ENCODE results near the gene SCIMP. TPM values are rescaled to one million over a fixed set of nuclear protein-coding genes. Genes with fewer than 3 reads are reported as not detected.

SCIMP gene
- total and polyA plus RNA-seq, 2 donors (not counting 1 experiment from before 2014, with no cell fraction given), result 87.4 to 98.5 TPM

DNA sequence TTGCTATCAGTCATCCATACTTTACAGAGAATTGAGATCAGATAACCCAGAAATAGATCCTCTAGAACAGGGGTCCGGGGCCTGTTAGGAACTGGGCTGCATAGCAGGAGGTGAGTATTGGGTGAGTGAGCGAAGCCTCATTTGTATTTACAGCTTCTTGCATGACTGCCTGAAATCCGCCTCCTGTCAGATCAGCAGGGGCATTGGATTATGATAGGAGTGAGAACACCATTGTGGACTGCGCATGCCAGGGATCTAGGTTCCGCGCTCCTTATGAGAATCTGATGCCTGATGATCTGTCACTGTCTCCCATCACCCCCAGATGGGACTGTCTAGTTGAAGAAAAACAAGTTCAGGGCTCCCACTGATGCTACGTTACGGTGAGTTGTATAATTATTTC, 13.0 kb upstream of the SCIMP start:
- Mint-ChIP-seq H3K9me3 (ENCODE audit: insufficient read depth) (no peaks in the 10 kb centered on the region), H3K27ac (peak overlapping the region; percentile 87), H3K4me3 (no peak overlapping the region), H3K4me1 (peaks cover 43% of the 10 kb centered on the region), H3K27me3 (no peaks in the 10 kb centered on the region)
- Histone ChIP-seq H3K79me2 (ENCODE audit: control insufficient read depth, insufficient read depth, low read length) (peaks cover 13% of the 10 kb centered on the region), H3K27me3 (replicated peaks in 1 of 4; ENCODE audit: control extremely low read depth in 1 of 4, control insufficient read depth in 3 of 4, insufficient read depth in 4 of 4, low read length in 3 of 4) (no peaks in the 10 kb centered on the region), H3K4me2 (replicated peaks; ENCODE audit: low read depth, low read length, poor library complexity, severe bottlenecking) (no peak overlapping the region), H4K20me1 (ENCODE audit: control insufficient read depth, insufficient read depth, low read length, poor library complexity, severe bottlenecking) (no peaks in the 10 kb centered on the region), H3K4me3 (ENCODE audit: control extremely low read depth in 1 of 5, extremely low read depth in 1 of 5, insufficient read depth in 1 of 5, low read depth in 2 of 5, low read length in 4 of 5) (no peak overlapping the region), H3K4me1 (ENCODE audit: control insufficient read depth in 2 of 2, insufficient read depth in 2 of 2, low read length in 2 of 2) (peaks cover 21 to 26% of the 10 kb centered on the region in 2 donors), H2AFZ (ENCODE audit: insufficient read depth, low read depth, low read length, poor library complexity, severe bottlenecking) (no peak overlapping the region), H3K9me3 (ENCODE audit: control extremely low read depth in 1 of 3, control insufficient read depth in 2 of 3, insufficient read depth in 1 of 3, low read length in 2 of 3) (no peaks in the 10 kb centered on the region), H3K36me3 (replicated peaks in 1 of 2; ENCODE audit: control extremely low read depth in 1 of 2, control insufficient read depth in 1 of 2, extremely low read depth in 1 of 2, insufficient read depth in 2 of 2, low read length in 1 of 2) (no peaks in the 10 kb centered on the region), H3K9ac (ENCODE audit: low read length) (no peak overlapping the region), H3K27ac (ENCODE audit: low read length in 2 of 2) (no peak overlapping the region)
- DNase-seq (no peak), ATAC-seq (ENCODE audit: low read depth) (no peak)
- no peak for TF ChIP-seq EZH2 (IDR thresholded peaks at IDR 0.05; ENCODE audit: borderline replicate concordance, insufficient read depth, low read depth, low read length, poor library complexity, severe bottlenecking)
- TF ChIP-seq, protein P1, sequence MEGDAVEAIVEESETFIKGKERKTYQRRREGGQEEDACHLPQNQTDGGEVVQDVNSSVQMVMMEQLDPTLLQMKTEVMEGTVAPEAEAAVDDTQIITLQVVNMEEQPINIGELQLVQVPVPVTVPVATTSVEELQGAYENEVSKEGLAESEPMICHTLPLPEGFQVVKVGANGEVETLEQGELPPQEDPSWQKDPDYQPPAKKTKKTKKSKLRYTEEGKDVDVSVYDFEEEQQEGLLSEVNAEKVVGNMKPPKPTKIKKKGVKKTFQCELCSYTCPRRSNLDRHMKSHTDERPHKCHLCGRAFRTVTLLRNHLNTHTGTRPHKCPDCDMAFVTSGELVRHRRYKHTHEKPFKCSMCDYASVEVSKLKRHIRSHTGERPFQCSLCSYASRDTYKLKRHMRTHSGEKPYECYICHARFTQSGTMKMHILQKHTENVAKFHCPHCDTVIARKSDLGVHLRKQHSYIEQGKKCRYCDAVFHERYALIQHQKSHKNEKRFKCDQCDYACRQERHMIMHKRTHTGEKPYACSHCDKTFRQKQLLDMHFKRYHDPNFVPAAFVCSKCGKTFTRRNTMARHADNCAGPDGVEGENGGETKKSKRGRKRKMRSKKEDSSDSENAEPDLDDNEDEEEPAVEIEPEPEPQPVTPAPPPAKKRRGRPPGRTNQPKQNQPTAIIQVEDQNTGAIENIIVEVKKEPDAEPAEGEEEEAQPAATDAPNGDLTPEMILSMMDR (IDR thresholded peaks at IDR 0.05), result no peak
- ChIA-PET CTCF (interaction anchor here (0.8 to 6.8 kb wide), 10 partner anchors 10 to 192 kb away, joined by 3 to 89 read pairs (median 6); partner anchors contain the start of genes C1QBP and ZNF594), POLR2A (interaction anchor here (0.7 kb wide), 3 partner anchors 10 to 95 kb away, joined by 4 to 6 read pairs (median 5); no protein-coding TSS in a partner anchor)
- WGBS (ENCODE audit: insufficient coverage), result 90% methylated on average over 3 of the region's 8 CpGs
- intact Hi-C loops (cut with micrococcal nuclease), result loop anchor here (10.0 kb wide), 1 partner anchor 303 kb away; the partner anchor contains the start of genes PFN1, RNF167 and SLC25A11
